HG02973 (cell line): Measurements from ENCODE around the gene ODAD4.

ENCODE experiments used
- ATAC-seq: cut with Tn5 transposase; IDR thresholded peaks from one replicate; pipeline ENCODE4 v1.9.1; 2021; ENCODE audit warnings: moderate library complexity; ENCODE audit not compliant: unreplicated experiment

ODAD4 gene

GRCh38 chr17:41941168-41941567, 10.8 kb downstream of the ODAD4 start:
- no peak for ATAC-seq

GRCh38 chr17:41942626-41943373, 12.4 kb downstream of the ODAD4 start:
- ATAC-seq: no peak

- no peak for ATAC-seq
These were observed 13.1 kb downstream of the ODAD4 start for GRCh38 chr17:41943492-41943891.

GRCh38 chr17:41944943-41945342, 14.5 kb downstream of the ODAD4 start:
- ATAC-seq: no peak

GRCh38 chr17:41948762-41949460, 18.5 kb downstream of the ODAD4 start:
- no peak for ATAC-seq

- no peak for ATAC-seq
These were observed 26.1 kb downstream of the ODAD4 start for GRCh38 chr17:41956522-41956921.

- no peak for ATAC-seq
These were observed 26.8 kb downstream of the ODAD4 start for GRCh38 chr17:41957031-41957868.

GRCh38 chr17:41957869-41958439, 27.5 kb downstream of the ODAD4 start:
- no peak for ATAC-seq

GRCh38 chr17:41959030-41959335, 28.6 kb downstream of the ODAD4 start:
- no peak for ATAC-seq

GRCh38 chr17:41959336-41960095, 29.1 kb downstream of the ODAD4 start:
- ATAC-seq: no peak

GRCh38 chr17:41962111-41962510, 31.7 kb downstream of the ODAD4 start:
- ATAC-seq: no peak

GRCh38 chr17:41962768-41963434, 32.5 kb downstream of the ODAD4 start:
- no peak for ATAC-seq

- ATAC-seq: no peak
These were observed 35.5 kb downstream of the ODAD4 start for GRCh38 chr17:41965694-41966462.

GRCh38 chr17:41966463-41967140, 36.2 kb downstream of the ODAD4 start, which contains the start of gene CNP:
Gene CNP (plus strand): TSS chr17:41966795. CDS start chr17:41966885, 90 bp downstream.
- ATAC-seq: peak; percentile 49

- no peak for ATAC-seq
These were observed 36.9 kb downstream of the ODAD4 start for GRCh38 chr17:41967141-41967920.

- no peak for ATAC-seq
These were observed 37.6 kb downstream of the ODAD4 start for GRCh38 chr17:41967921-41968578.

GRCh38 chr17:41968676-41969075, 38.3 kb downstream of the ODAD4 start:
- ATAC-seq: no peak
